Fibroblast of skin of abdomen (primary cell): ENCODE measurements around the gene ADGRV1.

Source experiments
- DNase-seq: peaks from one replicate; pipeline ENCODE4 v3.0.0-alpha.2; 2013

The ADGRV1 gene

GRCh38 chr5:91119981-91120850 lies 561.6 kb downstream of the ADGRV1 start:
- DNase-seq, result no peak

GRCh38 chr5:91121347-91121993 lies 562.9 kb downstream of the ADGRV1 start:
- no peak for DNase-seq

GRCh38 chr5:91122651-91123050 lies 564.1 kb downstream of the ADGRV1 start:
- no peak for DNase-seq

- DNase-seq, result no peak
These were observed 564.7 kb downstream of the ADGRV1 start for GRCh38 chr5:91123291-91123690.

DNA sequence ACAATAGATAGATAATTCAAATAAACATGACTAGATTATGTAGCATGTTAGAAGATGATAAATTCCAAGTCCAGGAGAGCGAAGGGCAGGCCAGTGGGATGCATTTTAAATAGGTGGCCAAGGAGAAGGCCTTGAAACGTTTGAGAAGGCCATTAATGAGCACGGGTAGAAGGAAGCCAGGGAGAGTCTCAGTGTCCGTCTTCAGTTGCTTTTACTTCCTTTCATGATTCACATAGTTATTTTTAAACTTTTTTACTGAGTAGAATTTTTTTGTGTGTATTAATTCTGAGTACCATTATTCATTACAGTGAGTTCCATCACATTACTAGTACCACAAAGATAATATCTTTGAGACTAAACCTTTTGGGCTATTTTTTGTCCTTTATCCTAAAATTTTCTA lies 565.3 kb downstream of the ADGRV1 start:
- no peak for DNase-seq

- DNase-seq, result no peak
These were observed 567.3 kb downstream of the ADGRV1 start for GRCh38 chr5:91125916-91126315.

- DNase-seq, result peak; percentile 73
These were observed 567.9 kb downstream of the ADGRV1 start for GRCh38 chr5:91126448-91126847.

DNA sequence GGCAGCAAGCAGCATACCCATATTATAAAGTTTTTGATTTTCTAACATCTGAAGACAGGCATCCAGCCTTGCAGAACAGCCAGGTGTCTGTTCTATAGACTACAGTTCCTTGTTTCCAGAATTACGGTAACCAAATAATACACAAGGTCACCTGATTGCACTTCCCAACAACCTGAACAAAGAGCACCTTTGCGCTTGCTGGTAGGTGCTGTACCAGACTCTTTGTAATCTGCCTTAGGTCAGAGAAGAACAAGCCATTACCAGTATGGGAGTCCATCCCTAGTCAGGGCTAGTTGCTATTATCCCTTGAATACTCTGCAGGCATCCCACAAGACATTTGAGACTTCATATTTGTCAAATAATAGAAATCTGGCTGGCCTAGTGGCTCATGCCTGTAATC lies 568.3 kb downstream of the ADGRV1 start:
- DNase-seq, result no peak

GRCh38 chr5:91127456-91128081 lies 569.0 kb downstream of the ADGRV1 start:
- DNase-seq, result no peak

DNA sequence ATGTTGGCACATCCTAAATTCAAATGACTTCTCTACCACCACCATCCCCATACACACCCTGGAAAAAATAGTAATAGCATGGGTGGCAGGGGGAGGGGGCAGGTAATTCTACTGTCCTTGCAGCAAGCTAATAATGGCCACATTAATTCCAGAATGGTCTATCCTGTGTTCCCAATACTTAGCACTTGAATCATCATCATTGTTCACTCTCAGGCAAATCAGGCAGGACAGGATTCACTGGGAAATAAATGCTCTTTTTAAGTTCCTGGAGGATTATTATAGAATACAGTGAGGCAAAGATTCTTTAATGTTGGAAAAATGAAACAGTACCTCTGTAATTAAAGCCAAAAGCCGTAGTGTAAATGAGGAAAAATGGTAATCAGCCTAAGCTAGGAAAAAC lies 570.0 kb downstream of the ADGRV1 start:
- DNase-seq, result no peak

- DNase-seq, result no peak
These were observed 571.2 kb downstream of the ADGRV1 start for GRCh38 chr5:91129748-91130147.

GRCh38 chr5:91130759-91131158 lies 572.2 kb downstream of the ADGRV1 start:
- DNase-seq, result no peak

GRCh38 chr5:91132550-91132949 lies 574.0 kb downstream of the ADGRV1 start:
- no peak for DNase-seq

DNA sequence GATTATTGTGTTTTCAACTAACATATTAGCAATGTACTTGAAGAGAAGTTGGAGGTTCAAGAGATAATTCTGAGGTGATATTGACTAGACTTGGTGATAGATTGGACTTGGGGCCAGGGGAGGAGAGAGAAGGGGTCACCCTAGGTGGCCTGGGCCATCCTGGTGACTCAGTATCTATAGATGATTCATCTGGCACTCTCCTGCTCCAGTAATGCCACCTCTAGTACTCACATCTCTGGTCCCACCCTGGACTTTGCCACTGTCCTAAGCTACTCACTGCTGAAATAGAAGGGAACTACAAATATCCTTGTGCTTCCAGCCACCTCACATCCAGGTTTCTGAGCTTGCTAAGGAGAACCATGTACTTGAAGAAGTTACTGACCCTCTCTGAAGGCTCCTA lies 574.6 kb downstream of the ADGRV1 start:
- no peak for DNase-seq

GRCh38 chr5:91135475-91136248 lies 577.1 kb downstream of the ADGRV1 start:
- no peak for DNase-seq

- peak; percentile 22 for DNase-seq
These were observed 577.7 kb downstream of the ADGRV1 start for GRCh38 chr5:91136271-91136670.

- DNase-seq, result no peak
These were observed 579.0 kb downstream of the ADGRV1 start for GRCh38 chr5:91137647-91138046.

GRCh38 chr5:91139572-91140200 lies 581.1 kb downstream of the ADGRV1 start:
- no peak for DNase-seq

DNA sequence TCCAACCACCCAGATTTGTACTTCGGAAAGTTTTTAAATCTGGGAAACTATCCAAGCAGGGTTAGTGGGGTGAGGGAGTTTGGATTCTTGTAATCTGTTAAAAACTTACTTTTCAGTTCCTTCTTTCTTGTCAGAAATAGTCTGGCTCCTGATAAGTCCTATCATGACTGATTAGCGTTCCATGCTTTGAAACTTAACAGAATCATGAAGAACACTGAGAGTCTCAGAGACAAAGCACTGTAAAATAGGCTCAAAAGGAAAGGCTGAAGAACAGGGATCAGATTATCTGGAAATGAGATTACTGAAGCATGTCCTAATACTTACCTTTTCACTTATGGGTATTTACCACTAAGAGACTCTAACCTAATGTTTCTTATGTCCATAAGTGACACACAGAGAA lies 582.1 kb downstream of the ADGRV1 start:
- no peak for DNase-seq

DNA sequence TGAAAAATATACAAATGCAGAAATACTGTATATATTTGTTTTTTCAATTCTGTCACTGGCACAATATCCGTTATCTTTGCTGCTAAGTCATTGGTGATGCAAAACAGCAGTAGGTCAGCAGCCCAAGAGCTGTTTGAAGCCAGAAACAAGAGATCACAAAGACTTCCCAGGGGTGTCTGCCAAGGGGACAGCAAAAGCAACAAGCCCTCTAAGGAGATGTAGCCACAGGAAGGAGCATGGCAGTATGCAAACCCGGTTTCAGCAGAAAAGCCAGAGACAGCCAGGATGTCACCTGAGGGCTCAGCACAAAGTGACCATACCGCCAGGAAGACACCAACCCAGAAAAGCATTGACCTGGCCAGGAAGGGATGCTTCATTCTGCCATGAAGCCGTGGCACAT lies 583.0 kb downstream of the ADGRV1 start:
- no peak for DNase-seq

GRCh38 chr5:91142386-91142785 lies 583.8 kb downstream of the ADGRV1 start:
- no peak for DNase-seq

GRCh38 chr5:91142819-91143218 lies 584.2 kb downstream of the ADGRV1 start:
- no peak for DNase-seq
